GM12874 (cell line): ENCODE measurements around the gene NT5E.

ENCODE experiments used
- TF ChIP-seq, protein P1 (sequence below): IDR thresholded peaks from 2 replicates; pipeline ENCODE4 v1.5.1; 2011; ENCODE audit warnings: low read depth, mild to moderate bottlenecking, control low read depth, low read length, moderate library complexity; ENCODE audit not compliant: insufficient read depth

NT5E gene

DNA sequence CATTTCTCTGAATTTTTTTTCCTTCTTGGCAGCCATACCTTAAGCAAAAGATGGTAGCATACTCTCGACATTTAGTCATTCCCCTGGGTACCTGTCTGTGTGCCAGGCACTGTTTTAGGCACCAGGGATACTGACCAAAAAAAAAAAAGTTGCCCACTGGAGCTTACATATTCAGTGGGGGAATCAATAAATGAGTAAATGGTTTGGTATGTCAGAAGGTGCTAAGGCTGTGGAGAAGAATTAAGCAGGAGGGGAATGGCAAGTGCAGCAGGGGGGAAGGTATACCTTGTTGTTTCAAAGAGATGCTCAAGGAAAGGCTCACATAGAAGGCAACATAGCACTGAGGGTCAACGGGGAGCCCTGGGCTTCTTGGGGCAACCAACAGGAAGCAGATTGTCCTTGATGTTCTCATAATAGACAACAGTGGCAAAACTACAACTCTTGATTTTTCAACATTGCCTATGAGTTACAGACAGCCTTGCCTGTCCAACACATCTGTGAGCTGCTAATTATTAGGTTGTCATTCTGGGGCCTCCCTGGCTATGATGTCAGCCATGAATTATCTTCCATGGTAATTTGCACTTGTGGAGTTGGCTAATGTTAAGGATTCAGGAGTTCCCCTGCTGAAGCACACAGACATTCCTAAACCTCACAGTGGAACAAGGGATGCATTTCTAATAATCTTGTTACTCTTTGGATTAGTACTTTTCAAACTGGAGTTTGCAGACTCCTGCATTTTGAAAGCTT is 19.6 kb downstream of the NT5E start:
- TF ChIP-seq, protein P1, sequence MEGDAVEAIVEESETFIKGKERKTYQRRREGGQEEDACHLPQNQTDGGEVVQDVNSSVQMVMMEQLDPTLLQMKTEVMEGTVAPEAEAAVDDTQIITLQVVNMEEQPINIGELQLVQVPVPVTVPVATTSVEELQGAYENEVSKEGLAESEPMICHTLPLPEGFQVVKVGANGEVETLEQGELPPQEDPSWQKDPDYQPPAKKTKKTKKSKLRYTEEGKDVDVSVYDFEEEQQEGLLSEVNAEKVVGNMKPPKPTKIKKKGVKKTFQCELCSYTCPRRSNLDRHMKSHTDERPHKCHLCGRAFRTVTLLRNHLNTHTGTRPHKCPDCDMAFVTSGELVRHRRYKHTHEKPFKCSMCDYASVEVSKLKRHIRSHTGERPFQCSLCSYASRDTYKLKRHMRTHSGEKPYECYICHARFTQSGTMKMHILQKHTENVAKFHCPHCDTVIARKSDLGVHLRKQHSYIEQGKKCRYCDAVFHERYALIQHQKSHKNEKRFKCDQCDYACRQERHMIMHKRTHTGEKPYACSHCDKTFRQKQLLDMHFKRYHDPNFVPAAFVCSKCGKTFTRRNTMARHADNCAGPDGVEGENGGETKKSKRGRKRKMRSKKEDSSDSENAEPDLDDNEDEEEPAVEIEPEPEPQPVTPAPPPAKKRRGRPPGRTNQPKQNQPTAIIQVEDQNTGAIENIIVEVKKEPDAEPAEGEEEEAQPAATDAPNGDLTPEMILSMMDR = no peak

- TF ChIP-seq, protein P1 = no peak
These were observed 20.1 kb downstream of the NT5E start for GRCh38 chr6:85470023-85470410.

DNA sequence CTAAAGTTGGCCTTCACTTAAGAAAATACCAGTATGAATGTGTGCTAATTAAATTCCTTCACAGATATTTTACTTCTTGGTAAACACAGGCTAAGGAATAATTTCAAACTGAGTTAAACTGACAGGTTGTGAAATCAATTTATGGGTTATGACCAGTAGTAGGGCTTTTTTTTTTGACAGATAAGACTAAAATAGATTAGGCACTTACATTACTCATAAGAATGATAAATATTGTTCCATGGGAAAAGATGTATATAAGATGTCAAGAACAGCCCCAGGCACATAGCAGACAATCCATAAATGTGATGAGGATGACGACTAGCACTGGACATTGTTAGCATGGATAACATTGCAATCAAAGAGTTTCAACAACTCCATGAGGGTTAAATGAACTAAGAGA is 22.9 kb downstream of the NT5E start:
- TF ChIP-seq, protein P1 = no peak

GRCh38 chr6:85473748-85474147 is 23.9 kb downstream of the NT5E start:
- TF ChIP-seq, protein P1 = no peak

DNA sequence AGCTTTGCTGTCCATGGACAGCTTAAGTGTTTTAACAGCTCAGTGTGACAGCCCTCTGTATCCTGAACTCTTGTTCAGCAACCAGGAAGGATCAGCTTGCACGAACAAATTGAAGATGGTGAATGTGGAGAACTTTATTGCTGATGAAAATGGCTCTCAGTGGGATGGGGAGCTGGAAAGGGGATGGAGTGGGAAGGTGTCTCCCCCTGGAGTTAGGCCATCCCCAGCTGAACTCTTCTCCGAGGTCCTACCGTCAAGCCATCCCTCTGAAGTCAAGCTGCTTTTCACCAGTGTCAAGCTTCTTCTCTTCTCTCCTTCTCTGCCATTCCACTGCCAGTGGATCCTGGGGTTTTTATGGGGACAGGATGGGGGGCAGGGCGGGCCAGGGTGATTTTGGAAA is 26.6 kb downstream of the NT5E start:
- TF ChIP-seq, protein P1 = no peak

- TF ChIP-seq, protein P1 = no peak
These were observed 29.3 kb downstream of the NT5E start for GRCh38 chr6:85479208-85479607.

DNA sequence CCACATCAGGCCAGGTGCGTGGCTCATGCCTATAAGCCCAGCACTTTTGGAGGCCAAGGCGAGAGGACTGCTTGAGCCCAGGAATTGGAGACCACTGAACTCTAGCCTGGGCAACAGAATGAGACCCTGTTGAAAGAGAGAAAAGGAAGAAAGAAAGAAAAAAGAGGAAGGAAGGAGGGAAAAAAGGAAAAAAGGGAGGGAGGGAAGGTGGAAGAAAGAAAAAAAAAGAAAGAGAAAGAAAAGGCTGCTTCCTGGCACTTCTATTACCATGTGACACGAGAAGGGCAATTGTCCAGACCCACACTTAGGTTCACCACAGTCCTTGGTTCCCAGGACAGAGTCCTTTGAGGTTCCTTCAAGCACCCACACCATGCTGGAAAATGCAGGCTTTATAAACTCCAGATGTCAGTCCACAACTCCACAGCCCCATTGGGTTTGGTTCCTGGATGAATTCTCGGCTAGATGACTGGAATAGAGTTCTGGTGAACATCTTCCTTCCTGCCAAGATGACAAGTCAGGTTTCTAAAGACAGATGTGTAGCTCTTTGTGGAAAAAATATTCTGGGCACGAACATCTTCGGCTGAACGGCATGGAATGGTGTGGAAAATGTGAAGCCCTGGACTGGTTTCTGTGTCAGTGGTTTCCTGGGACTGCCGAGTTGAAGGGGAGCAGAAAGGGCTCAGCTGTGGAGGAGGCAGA is 32.5 kb downstream of the NT5E start:
- TF ChIP-seq, protein P1 = no peak
